GM12878 (cell line): Measurements from ENCODE around the gene SIRT7.

Experiments used
- CTCF ChIP-seq, 3 experiments: IDR thresholded peaks in 2 of 3; conservative IDR thresholded peaks in 1 of 3; 2 replicates each; pipeline ENCODE4 v1.5.1; 2011; ENCODE audit warnings: low read depth in 3 of 3, low read length in 3 of 3, mild to moderate bottlenecking in 3 of 3, control low read depth in 2 of 3, moderate library complexity in 2 of 3, inconsistent platforms in 1 of 3, mixed read lengths in 1 of 3; ENCODE audit not compliant: control insufficient read depth in 2 of 3, insufficient read depth in 1 of 3; ENCODE audit errors: extremely low read depth in 1 of 3
- EGR1 ChIP-seq, 2 experiments: IDR thresholded peaks; 1 replicate in 1 of 2; 2 replicates in 1 of 2; pipeline ENCODE4 v1.6.1; 2011 to 2012; ENCODE audit warnings: low read depth in 2 of 2, low read length in 2 of 2, borderline replicate concordance in 1 of 2, mild to moderate bottlenecking in 1 of 2, moderate library complexity in 1 of 2
- REST ChIP-seq: IDR thresholded peaks from 2 replicates; pipeline ENCODE4 v1.6.1; 2012; ENCODE audit warnings: mild to moderate bottlenecking, low read depth, low read length
- SMAD1 ChIP-seq: fragments of 450-650 bp; IDR thresholded peaks from 2 replicates; pipeline ENCODE4 v1.6.1; 2018; ENCODE audit warnings: mild to moderate bottlenecking, low read depth; ENCODE audit not compliant: partially characterized antibody

- TF ChIP-seq SMAD1 (no peak), REST (no peak), EGR1 (IDR thresholded peaks at IDR 0.05; ENCODE audit: borderline replicate concordance in 1 of 2, low read depth in 2 of 2, low read length in 2 of 2) (no peak), CTCF (IDR thresholded peaks at IDR 0.05 in 2 of 3, conservative IDR thresholded peaks at IDR 0.05 in 1 of 3; ENCODE audit: control insufficient read depth in 2 of 3, extremely low read depth in 1 of 3, insufficient read depth in 1 of 3, low read depth in 3 of 3, low read length in 3 of 3) (no peak)
Measured at GRCh38 chr17:81957691-81958432, 39.9 kb upstream of the SIRT7 start.
